Effector memory CD4-positive, alpha-beta T cell (primary cell): Measurements from ENCODE around the gene ZEB2.

Experiments
- DNase-seq, 3 donors: peaks; one replicate each; pipeline ENCODE4 v3.0.0-alpha.2; 2020
- H3K27ac ChIP-seq: 2 replicates; pipeline ENCODE4 v1.7.0; 2013; ENCODE audit warnings: mild to moderate bottlenecking, low read length, moderate library complexity; ENCODE audit not compliant: insufficient read depth, poor library complexity, severe bottlenecking
- H3K27me3 ChIP-seq: replicated peaks from 2 replicates; pipeline ENCODE4 v1.7.0; 2013; ENCODE audit warnings: mild to moderate bottlenecking, low read length; ENCODE audit not compliant: insufficient read depth, control insufficient read depth, poor library complexity, severe bottlenecking
- H3K36me3 ChIP-seq: 2 replicates; pipeline ENCODE4 v1.7.0; 2013; ENCODE audit warnings: mild to moderate bottlenecking, low read length, moderate library complexity; ENCODE audit not compliant: control insufficient read depth, insufficient read depth
- H3K4me1 ChIP-seq: 2 replicates; pipeline ENCODE4 v1.7.0; 2013; ENCODE audit warnings: low read length, mild to moderate bottlenecking; ENCODE audit not compliant: control insufficient read depth, insufficient read depth, poor library complexity, severe bottlenecking
- H3K4me3 ChIP-seq: 2 replicates; pipeline ENCODE4 v1.7.0; 2013; ENCODE audit warnings: low read length, low read depth, mild to moderate bottlenecking; ENCODE audit not compliant: insufficient read depth, poor library complexity, severe bottlenecking
- H3K9me3 ChIP-seq: 2 replicates; pipeline ENCODE4 v1.7.0; 2013; ENCODE audit warnings: mild to moderate bottlenecking, low read length, moderate library complexity; ENCODE audit not compliant: control insufficient read depth

ZEB2 gene

GRCh38 chr2:144466637-144467036, 53.3 kb downstream of the ZEB2 start:
- no peaks in the 10 kb centered on the region for H3K4me1 ChIP-seq

GRCh38 chr2:144465749-144466148, 54.2 kb downstream of the ZEB2 start:
- no peaks in the 10 kb centered on the region for H3K36me3 ChIP-seq
- no peak for DNase-seq
- no peaks in the 10 kb centered on the region for H3K4me1 ChIP-seq
- H3K9me3 ChIP-seq, result no peaks in the 10 kb centered on the region
- H3K4me3 ChIP-seq, result no peak overlapping the region
- no peaks in the 10 kb centered on the region for H3K27me3 ChIP-seq
- no peak overlapping the region for H3K27ac ChIP-seq

More at GRCh38 chr2:144466637-144467036, 53.3 kb downstream of the ZEB2 start:
- H3K9me3 ChIP-seq, result no peaks in the 10 kb centered on the region
- H3K4me3 ChIP-seq, result no peak overlapping the region
- DNase-seq, result no peak
- H3K27me3 ChIP-seq, result no peaks in the 10 kb centered on the region
- H3K27ac ChIP-seq, result no peak overlapping the region
- no peaks in the 10 kb centered on the region for H3K36me3 ChIP-seq

GRCh38 chr2:144464730-144465129, 55.2 kb downstream of the ZEB2 start:
- no peaks in the 10 kb centered on the region for H3K9me3 ChIP-seq
- no peak overlapping the region for H3K27ac ChIP-seq
- no peaks in the 10 kb centered on the region for H3K27me3 ChIP-seq
- H3K4me1 ChIP-seq, result no peaks in the 10 kb centered on the region
- no peak overlapping the region for H3K4me3 ChIP-seq
- H3K36me3 ChIP-seq, result no peaks in the 10 kb centered on the region
- DNase-seq, result no peak

GRCh38 chr2:144463266-144463665, 56.7 kb downstream of the ZEB2 start:
- H3K4me3 ChIP-seq, result no peak overlapping the region
- no peaks in the 10 kb centered on the region for H3K36me3 ChIP-seq
- DNase-seq, result no peak
- H3K27ac ChIP-seq, result no peak overlapping the region
- H3K4me1 ChIP-seq, result no peaks in the 10 kb centered on the region
- H3K27me3 ChIP-seq, result no peaks in the 10 kb centered on the region
- no peaks in the 10 kb centered on the region for H3K9me3 ChIP-seq

- Histone ChIP-seq H3K4me3 (no peak overlapping the region), H3K9me3 (no peaks in the 10 kb centered on the region), H3K27me3 (no peaks in the 10 kb centered on the region), H3K4me1 (no peaks in the 10 kb centered on the region), H3K36me3 (no peaks in the 10 kb centered on the region), H3K27ac (no peak overlapping the region)
- DNase-seq, result no peak
These were observed 57.7 kb downstream of the ZEB2 start for GRCh38 chr2:144462266-144462665.

GRCh38 chr2:144461308-144461766, 58.6 kb downstream of the ZEB2 start:
- H3K9me3 ChIP-seq, result no peaks in the 10 kb centered on the region
- H3K4me1 ChIP-seq, result no peaks in the 10 kb centered on the region
- H3K27me3 ChIP-seq, result no peaks in the 10 kb centered on the region
- no peaks in the 10 kb centered on the region for H3K36me3 ChIP-seq
- no peak for DNase-seq
- no peak overlapping the region for H3K27ac ChIP-seq
- H3K4me3 ChIP-seq, result no peak overlapping the region

- Histone ChIP-seq H3K4me1 (no peaks in the 10 kb centered on the region), H3K36me3 (no peaks in the 10 kb centered on the region), H3K27ac (no peak overlapping the region), H3K9me3 (no peaks in the 10 kb centered on the region), H3K27me3 (no peaks in the 10 kb centered on the region), H3K4me3 (no peak overlapping the region)
- DNase-seq, result no peak
These were observed 59.1 kb downstream of the ZEB2 start for GRCh38 chr2:144460727-144461307.

- H3K4me1 ChIP-seq, result no peaks in the 10 kb centered on the region
- peak; percentile 10 to 23 (median 22) for DNase-seq
- H3K36me3 ChIP-seq, result no peaks in the 10 kb centered on the region
- no peaks in the 10 kb centered on the region for H3K27me3 ChIP-seq
- no peaks in the 10 kb centered on the region for H3K9me3 ChIP-seq
- H3K4me3 ChIP-seq, result no peak overlapping the region
- H3K27ac ChIP-seq, result no peak overlapping the region
These were observed 60.0 kb downstream of the ZEB2 start for GRCh38 chr2:144459937-144460336.

- H3K4me3 ChIP-seq, result no peak overlapping the region
- H3K27me3 ChIP-seq, result no peaks in the 10 kb centered on the region
- no peaks in the 10 kb centered on the region for H3K9me3 ChIP-seq
- H3K27ac ChIP-seq, result no peak overlapping the region
- DNase-seq, result no peak
- no peaks in the 10 kb centered on the region for H3K36me3 ChIP-seq
- no peaks in the 10 kb centered on the region for H3K4me1 ChIP-seq
These were observed 60.6 kb downstream of the ZEB2 start for GRCh38 chr2:144459286-144459685.

- H3K4me3 ChIP-seq, result no peak overlapping the region
- no peaks in the 10 kb centered on the region for H3K4me1 ChIP-seq
- DNase-seq, result no peak
- H3K27me3 ChIP-seq, result no peaks in the 10 kb centered on the region
- no peak overlapping the region for H3K27ac ChIP-seq
- no peaks in the 10 kb centered on the region for H3K36me3 ChIP-seq
- no peaks in the 10 kb centered on the region for H3K9me3 ChIP-seq
These were observed 61.4 kb downstream of the ZEB2 start for GRCh38 chr2:144458541-144458940.
